Measurements from ENCODE around the gene SERPINA12.
A peak's percentile ranks its signal among the peaks of the same experiment; 100 is the strongest.
"Not testable (repeated sequence)": the region's sequence is repeated elsewhere in the genome, so short reads cannot be mapped to it uniquely, and the experiment has no call there.

The SERPINA12 gene

DNA sequence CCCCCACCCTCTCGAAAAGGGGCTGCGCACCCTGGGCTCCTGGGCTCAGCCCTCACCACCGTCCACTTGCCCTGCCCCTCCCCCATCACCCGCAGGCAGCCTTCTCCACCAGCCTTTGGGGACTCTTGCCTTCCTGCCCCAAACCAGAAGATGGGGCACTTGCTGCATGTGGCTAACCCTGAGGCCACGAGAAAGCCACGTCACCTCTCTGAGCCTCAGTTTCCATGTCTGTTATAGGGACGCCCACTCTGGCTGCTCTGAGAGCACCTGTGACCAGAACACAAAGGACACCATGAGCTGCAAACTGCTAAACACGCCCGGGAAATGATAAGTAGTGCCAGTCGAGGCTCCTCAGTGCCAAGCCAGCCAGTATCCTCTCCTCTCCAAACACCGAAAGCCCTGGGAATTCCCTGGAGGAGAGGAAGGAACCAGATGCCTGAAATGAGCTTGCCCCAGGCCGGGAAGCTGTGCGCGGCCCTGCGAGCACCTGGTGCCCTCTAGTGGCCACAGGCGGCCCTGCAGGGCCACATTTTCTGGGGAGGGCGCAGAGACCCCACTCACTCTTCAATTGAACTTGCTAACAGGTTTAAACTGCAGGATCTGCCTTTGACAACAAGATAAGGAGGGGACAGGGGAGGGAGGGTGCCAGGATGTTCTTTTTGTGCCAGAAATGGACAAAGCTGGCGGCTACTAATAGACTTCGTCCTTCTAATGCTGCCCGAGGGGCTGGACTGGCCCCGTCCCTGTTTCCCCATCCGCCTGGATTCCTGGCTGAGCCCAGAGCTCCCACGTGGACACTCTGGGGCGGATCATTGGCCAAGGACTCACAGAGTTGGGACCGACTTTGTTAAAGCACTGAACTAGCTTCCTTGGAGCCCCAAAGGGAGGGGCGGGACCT is 23.1 kb downstream of the SERPINA12 start:
- peak; percentile 35 for DNase-seq

DNA sequence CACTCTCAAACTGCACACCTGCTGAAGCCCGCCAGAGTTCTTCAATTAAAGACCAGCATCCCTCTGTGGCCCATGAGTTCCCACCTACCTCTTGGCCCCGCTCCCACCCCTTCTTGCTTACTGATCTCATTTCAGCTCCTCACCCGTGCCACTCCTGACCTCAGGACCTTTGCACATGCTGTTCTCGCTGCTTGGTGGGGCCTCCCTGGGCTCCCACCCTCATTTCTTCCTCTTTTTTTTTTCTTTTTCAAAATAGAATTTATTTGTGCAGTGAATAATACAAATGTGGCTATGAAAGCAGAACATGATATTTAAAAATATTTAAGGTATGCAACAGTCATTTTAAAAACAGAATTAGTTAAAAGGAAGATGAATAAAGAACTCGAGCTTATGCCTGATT is 24.8 kb downstream of the SERPINA12 start:
- no peak for DNase-seq

DNA sequence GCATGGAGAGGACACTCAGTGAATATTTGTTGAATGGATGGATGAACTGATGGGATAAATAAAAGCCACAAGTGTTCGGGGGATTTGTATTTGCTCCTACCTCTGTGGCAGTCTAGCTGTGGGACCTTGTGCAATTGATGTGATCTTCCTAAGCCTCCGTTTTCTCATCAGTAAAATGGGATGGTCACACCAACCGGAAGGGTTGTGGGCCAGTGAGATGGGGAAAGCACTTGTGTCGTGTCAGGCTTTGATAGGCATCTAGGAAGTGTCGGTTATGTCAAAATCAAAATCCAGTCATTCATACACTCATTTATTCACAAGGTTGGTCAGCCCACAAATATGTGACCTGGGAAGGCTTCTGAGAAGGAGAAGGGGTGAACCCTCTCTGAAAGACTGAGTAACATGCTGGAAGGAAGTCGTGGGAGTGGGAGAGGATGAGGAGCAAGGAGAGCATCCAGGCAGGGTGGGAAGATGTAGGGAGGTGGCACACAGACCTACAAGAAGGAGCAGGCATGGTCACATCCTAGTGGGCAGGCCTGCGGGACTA is 25.5 kb downstream of the SERPINA12 start:
- no peak for DNase-seq

DNA sequence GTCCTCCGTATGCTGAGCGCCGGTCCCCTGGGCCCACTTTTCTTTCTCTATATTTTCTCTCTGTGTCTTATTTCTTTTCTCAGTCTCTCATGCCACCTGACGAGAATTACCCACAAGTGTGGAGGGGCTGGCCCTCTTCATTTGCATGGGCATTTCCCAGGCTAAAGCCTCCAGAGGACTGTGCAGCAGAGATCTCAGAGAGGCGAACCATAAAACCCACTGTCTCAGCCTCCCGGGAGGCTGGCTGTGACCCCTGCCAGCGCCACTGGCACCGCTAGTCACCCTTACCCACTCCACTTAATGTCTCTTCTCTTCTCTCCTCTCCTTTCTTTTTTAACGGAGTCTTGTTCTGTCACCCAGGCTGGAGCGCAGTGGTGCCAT is 26.2 kb downstream of the SERPINA12 start:
- no peak for DNase-seq

DNA sequence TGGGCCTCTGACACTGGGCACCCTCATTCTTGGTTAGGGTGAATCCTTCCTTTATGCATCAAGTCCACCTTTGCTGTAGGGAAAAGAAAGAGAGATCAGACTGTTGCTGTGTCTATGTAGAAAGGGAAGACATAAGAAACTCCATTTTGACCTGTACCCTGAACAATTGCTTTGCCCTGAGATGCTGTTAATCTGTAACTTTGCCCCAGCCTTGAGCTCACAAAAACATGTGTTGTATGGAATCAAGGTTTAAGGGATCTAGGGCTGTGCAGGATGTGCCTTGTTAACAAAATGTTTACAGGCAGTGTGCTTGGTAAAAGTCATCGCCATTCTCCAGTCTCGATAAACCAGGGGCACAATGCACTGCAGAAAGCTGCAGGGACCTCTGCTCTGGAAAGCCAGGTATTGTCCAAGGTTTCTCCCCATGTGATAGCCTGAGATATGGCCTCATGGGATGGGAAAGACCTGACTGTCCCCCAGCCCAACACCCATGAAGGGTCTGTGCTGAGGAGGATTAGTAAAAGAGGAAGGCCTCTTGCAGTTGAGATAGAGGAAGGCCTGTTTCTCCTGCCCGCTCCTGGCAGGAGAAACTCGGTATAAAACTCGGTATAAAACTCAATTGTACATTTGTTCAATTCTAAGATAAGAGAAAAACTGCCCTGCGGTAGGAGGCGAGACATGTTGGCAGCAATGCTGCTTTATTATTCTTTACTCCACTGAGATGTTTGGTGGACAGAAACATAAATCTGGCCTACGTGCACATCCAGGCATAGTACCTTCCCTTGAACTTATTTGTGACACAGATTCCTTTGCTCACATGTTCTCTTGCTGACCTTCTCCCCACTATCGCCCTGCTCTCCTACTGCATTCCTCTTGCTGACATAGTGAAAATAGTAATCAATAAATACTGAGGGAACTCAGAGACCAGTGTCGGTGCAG is 26.9 kb downstream of the SERPINA12 start:
- DNase-seq: not testable (repeated sequence)

DNA sequence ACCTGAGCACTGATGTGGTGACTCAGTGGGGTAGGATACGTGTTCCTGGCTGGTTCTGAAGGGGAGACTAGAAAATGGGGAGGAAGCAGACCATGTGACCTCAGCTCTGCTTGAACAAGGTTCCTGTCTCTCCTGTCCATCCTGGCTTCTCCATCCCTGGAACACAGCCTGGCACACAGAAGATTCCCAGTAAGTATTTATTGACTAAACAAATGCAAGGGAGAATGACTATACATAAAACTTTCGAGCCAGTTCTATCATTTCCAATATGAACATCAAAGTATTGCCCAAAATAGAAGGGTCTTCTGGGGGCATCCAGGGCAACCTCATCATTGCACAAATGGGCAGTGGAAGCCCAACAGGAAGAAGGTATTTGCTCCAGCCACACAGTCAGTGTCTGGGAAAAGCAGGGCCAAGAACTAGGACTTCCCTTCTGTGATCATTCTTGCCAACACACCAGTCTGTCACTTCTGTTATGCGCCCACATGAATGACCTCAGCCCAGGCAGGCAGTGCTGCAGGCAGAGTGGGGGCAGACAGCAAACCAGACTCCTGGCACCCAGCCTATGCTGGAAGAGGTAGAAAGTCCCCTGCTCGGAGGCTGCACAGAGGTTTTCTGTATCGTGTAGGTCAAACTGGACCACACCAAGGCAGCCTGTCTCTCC is 27.7 kb downstream of the SERPINA12 start:
- no peak for DNase-seq

DNA sequence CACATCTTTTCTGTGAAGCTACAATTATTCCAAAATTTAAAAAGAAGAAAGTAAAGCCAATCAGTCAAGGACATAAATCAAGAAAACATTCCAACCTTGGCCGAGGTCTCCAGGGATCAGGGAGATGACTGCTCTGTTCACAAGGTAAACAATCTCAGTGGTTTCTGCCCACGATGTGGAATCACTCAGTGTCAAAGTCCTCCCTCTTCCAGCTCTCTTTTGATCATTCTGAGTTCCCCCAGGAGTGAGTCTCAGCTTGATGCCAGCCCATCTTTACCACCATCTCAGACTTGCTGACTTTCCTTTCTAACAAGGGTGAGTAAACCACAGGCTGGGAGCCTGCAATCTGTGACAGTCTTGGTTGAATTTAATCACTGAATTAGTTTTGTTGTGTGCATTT is 28.5 kb downstream of the SERPINA12 start:
- DNase-seq: no peak

DNA sequence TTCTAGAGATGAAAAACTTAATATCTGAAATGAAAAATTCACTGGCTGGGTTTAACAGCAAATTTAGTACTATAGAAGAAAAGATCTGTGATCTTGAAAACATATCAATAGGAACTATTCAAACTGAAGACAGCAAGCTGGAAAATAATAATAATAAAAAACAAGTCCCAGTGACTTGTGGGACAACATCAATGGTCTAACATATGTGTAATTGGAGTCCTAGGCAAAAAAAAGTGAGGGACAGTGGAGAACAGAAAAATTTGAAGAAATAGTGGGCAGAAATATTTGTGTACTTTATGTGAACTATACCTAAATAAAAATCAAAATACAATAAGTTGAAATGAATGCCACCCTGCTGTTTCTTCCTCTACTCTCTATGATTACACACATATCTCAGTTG is 30.8 kb downstream of the SERPINA12 start:
- no peak for DNase-seq

DNA sequence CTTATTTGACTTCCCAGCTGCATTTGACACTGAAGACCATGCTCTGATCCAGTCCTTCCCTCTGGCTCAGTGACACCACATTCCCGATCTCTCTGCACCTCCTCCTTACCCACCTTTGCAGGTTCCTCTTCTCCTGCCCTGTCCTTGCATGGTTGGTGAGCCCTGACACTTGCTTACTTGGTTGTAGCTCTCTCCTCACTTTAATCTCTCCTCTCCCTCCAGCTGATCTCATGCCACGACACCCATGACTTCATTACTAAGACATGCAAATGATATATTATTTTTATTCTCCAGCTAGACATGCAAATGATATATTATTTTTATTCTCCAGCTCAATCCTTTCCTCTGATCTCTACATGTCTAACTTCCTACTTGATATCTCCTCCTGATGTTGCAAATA is 33.2 kb downstream of the SERPINA12 start, which contains the start of gene SERPINA9:
Gene SERPINA9 (minus strand): TSS at position 175 of the 400 bp plus-strand sequence. CDS start 6,357 bp downstream, outside the sequence.
- no peak for DNase-seq

DNA sequence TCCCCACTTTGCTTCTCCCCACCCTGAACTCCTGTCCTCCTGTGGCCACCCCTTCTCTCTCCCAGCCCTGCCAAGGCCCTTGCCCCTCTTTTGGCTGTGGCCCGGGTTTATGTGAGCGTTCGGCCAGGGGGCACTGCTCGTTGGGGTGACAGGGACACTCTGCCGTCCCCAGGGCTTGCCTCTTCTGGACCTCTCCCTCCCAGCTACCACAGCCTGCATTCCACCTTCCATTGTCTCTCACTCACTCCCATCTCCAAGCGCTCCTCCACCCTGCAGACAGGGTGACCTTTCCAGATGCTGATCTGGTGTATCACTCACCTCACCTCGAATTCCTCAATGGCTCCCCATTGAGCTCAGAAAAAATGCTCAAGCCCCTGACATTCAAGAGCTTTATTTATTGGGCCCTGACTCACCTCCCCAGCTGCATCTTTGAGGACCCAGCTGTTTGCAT is 34.7 kb downstream of the SERPINA12 start:
- DNase-seq: no peak

DNA sequence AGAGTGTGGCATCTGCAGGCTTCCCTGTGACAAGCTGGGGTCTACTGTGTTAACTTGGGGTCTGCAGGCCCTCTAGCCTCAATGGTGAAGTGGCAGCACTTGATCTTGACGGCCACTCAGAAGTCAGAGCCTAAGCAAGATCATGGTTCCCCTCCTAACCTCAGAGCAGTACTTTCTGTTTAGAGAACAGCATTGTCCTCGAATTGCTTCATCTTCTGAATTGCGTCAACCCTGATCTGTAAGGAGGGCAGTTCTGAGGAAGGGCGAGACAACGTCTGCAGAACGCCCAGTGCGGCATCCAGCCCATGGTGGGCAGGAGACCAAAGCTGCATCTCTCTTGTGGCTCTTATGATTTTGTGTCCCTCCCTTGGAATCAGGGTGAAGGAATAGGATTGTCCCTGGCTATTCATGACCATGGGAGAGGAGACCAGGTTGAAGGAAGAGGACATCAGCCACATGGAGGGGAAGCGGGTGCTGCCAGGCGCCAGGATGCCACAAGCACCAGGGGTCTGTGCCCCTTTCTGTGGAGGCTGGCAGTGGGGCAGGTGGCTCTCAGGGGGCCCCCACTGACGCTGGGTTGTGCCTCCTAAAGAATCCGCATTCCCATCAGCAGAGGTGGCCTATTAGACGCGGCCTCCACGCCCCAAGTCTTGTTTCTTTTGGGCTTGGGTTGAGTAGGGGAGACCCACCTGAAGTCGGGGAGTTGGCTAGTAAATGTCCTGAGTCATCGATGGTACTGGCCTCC is 35.4 kb downstream of the SERPINA12 start:
- DNase-seq: no peak

DNA sequence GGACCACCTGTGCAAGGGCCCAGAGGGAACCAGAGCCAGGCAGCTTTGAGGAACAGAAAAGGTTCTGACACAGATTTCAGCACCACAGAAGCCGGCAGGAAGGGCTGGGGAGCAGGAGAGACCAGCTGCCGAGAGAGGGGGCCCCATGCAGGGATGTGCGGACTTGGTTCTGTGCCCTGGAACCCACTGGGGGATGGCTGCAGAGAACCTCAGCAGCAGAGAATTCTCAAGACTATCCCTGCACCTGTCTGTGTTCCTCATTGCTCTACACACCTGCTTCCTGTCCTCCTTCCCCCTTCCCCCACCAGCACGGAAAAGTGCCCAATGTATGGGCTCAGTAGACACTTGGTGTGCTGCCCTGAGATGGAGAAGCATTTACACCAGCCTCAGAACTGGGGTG is 36.4 kb downstream of the SERPINA12 start:
- DNase-seq: no peak

DNA sequence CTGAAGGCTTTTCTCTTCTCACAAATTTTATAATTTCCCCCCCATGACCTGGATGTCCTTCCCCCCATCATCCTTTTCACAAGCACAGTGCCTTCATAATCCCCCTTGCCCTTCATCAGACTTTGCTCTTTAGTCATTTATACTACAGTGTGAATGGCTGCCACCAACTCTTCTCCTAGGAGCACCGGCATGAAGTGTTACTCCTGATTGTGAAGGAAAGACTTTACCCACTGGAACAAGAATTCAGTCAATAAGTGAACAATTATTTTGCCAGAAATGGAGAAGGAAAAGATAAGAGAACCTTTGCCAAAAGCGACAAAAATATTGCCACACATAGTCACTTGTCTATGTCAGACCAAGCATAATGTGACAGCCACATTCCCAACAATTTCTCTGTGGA is 38.2 kb downstream of the SERPINA12 start:
- no peak for DNase-seq

DNA sequence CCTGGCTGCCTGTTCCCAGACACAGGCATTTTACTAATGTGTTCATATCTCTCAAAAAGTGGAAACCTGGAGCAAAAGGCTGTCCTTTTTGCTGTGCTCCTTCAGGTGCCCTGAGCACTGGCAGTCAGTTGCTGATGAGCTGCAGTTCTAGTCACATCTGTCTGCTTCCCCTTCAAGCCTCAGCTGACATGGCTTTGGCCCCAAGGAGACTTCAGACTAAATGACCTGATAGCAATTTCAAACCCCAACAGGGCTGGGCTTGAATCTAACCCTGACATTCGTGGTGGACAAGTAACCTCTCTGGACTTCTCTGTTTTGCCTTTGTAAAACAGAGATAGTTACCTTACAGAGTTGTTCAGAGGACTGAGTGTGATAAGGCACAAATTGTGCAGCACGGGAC is 39.0 kb downstream of the SERPINA12 start:
- DNase-seq: no peak

DNA sequence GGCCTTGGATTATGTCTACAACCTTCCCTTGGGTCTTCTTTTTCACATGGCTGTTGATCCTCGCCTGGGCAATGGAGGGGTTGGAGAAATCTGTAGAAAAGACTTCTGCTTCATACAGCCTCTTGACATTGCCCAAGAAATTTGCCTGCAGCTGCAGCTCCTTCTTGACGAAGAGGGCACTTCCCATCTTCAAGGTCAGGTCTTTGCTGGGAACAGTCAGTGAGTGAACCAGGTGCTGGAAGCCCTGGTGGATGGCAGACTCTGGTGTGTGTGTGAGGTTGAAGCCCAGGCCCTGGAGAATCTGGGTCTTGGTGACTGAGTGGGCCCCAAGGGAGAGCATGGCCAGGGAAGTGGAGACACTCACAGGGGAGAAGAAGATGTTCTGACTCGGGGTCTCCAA is 40.0 kb downstream of the SERPINA12 start:
- no peak for DNase-seq

DNA sequence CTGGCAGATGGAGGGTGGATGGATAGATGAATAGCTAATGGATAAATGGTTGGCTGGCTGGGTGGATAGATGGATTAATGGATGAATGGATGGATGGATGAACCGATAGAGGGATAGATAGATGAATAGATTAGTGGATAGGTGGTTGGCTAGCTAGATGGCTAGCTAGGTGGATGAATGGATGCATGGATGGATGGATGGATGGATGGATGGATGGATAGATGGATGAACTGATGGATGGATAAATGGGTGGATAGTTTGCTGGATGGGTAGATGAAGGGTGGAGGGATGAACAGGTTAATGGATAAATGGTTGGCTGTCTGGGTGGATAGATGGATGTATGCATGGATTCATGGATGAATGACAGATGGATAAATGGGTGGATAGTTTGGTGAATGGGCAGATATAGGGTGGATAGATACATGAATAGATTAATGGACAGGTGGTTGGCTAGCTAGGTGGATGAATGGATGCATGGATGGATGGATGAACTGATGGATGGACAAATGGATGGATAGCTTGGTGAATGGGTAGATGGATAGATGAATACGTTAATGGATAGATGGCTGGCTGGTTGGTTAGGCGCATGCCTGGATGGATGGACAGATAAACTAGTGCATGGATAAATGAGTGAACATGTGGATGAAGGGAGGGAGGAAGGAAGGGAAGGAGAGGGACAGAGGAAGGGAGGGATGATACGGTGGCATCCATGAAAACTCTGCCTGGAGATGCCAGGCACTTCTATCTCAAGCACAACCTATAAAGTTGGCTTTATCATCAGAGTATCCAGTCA is 41.3 kb downstream of the SERPINA12 start:
- no peak for DNase-seq

DNA sequence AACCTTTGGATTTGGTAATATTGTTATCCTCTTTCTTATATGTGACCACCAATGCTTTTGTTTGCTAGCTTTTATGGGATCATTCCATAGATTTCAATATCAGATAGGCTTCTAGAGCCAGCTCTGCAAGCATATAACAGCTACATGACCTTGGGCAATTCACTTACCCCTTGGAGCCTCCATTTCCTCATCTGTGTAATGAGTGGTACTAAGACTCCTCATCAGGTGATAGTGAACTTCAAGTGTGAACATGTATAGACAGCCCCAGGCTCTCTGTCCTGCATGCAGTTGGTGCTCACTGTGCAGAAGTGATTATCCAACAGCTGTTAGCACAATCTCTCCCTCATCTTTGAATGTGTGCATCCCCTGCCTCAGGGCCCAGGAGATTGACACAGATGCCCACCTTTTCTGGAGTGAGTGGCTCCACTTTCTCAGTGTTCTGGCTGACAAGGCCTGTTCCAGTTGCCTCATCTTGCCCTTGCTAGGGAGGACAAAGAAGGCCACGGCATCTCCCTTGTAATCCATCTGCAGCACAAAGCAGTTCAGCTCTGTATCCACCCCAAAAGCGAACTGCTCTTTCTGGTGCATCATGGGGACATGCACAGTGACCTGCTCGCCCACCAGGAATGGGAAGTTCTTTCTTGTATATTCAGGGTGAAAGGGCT is 42.4 kb downstream of the SERPINA12 start:
- no peak for DNase-seq

DNA sequence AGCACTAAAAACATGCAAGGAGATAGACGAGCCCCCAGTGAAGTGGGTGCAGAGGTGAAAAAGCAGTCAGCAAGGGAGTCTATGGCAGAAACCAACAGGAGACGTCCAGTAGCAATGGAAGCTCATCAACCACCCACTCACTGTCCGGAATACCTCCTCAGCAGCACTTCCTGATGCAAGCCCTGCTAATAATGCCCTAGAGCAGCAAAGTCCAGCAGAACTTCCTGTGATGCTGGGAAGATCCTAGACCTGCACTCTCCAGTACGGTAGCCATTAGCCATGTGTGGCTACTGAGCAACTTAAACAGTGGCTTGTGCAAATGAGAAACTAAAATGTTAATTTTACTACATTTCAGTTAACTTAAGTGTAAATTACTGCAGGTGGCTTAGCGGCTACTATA is 44.2 kb downstream of the SERPINA12 start:
- DNase-seq: no peak

DNA sequence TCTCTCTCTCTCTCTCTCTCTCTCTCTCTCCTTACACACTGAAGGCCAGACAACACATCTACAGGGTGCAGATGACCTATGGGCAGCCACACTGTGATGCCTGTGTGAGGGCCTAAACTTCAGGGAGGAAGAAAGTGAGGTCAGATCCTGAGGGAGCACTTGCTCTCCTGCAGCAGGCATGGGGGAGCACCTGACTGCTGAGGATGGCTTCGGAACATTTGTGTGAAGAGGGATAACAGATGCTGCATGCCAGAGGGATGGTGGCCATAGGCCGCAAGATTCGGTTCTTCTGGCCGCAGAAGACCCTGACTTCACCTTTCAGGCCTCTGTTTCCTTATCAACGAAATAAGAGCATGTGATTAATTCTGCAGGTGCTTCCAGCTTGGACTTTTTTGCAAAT is 45.0 kb downstream of the SERPINA12 start:
- no peak for DNase-seq

DNA sequence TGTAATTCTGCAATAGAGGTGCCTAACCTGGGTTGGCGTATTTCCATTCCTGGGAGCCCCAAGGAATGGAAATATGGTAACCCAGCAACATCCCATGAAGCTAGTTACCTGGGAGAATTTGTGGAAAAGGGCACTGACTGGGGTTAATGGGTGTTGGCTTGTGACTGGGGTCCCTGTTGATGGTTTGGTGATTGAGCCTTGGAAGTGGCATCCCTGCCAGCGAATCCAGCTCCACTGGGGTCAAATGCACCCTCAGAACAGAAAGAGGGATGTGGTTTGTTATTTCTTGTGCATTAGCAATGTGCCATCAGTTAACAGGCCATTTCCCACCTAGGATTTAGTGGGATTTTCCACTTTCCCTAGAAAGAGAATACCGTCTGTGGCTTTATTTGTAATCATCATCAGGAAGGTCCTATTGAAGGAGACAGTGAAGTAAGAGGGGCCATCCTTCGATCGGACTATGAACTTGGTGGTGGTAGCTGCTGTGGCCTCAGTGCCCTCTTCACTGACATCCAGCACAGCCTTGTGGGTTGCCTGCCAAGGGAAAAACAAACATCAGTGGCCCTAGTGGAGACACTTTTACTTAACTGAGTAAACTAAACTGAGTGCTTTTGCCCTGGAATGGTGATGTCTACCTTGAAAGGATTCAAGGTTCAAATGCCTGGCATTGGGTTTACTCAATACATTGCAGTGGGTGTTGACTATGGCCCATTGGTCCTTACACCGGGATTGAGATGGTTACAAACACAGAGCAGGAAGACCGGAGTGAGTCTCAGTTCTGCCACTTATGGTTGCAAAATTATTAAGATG is 46.3 kb downstream of the SERPINA12 start:
- DNase-seq: no peak
